SKM-1 (cell line): ENCODE measurements around the gene CACNA1C.

ENCODE experiments used
- DNase-seq: peaks from one replicate; lab custom pipeline; 2025; ENCODE audit not compliant: unreplicated experiment; lab: John Stamatoyannopoulos, UW

The CACNA1C gene

DNA sequence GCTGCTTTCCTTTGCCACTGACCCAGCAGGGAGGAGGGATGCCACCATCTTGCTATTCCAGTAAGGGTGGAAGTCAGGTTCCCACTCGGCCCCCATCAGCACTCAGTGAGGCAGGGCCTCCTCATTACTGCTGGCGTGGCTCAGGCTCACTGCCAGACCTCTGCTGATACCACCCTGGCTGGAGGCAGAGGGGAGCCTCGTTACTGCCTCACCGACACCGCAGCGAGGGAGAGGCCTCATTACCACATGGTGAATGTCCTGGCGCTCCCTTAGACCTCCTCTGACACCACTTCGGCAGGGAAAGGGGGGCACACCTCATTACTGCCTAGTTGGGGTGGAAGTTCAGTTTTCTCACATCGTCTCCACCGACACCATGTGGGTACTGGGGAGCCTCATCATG, 354.1 kb downstream of the CACNA1C start:
- no peak for DNase-seq

DNA sequence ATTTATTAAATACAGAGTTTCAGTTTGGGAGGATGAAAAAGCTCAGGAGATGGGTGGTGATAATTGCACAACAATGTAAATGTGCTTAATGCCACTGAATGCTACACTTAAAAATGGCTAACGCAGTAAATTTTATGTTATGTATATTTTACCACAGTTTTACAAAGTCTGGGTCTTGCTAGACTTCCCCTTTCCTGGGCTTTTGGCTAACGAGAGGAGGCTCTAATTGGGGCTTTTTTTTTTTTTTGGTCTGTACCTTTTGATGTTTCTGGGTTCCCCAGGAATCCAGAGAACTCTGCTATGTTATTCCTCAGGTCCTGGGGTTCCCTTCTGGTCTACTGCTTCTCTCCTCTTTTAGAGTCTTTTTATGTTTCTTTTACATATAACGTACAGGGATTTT, 355.5 kb downstream of the CACNA1C start:
- no peak for DNase-seq

DNA sequence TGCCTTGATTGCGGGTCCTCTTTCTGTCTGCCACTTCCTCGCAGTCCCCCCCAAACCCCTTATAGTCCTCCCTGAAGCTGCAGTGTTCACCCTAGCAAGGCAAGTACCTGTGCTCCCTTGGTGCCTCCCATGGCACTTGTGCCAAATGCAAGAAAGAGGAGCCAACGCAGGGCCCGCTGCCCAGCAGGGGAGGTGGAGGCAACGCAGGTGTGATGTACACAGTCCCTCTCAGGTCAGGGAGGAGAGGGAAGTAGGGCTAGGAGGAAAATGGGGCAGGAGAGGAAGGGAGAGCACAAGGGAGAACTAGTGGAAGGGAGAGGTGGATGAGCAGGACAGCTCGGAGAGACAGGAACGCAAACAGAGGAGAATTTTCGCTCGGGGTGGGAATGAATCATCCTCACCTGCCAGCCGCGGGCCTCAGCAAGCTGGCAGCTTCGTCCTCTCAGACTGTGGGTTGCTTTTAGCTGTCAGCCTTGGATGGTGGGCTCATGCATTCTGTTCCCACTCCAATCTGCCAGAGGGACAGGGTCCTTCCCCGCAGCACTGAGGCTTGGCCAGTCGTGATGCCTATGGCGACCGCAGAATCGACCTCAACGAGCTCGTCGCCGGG, 357.0 kb downstream of the CACNA1C start:
- DNase-seq = no peak

DNA sequence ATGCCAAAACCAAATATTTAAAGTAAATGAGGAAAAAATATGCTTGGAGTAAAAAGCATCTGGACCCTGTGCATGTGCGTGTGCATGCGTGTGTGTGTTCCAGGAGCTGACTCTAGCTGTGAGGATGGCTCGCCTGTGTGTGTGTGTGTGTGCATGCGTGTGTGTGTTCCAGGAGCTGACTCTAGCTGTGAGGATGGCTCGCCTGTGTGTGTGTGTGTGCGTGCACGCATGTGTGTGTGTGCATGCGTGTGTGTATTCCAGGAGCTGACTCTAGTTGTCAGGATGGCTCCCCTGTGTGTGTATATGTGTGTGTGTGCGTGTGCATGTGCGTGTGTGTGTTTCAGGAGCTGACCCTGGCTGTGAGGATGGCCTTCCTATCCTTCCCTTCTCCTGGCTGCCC, 357.7 kb downstream of the CACNA1C start:
- DNase-seq = no peak

DNA sequence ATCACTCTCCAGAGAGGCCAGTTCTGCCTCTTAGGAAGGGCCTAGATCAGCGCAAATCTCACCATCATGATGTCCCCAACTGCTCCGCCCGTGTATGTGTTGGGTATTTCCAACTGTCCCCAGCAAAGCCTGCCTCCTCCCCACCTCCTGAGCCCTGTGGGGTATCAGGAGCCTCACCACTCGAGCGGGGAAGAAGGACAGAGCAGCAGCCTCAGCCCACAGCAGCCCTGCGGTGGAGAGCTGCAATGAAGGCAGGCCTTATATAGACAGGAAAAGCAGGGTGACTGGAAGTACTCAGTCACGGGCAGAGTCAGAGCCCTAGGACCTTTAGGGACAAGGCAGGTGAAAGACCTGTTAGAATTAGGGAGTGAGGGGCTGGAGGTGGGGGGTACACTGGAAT, 358.2 kb downstream of the CACNA1C start:
- no peak for DNase-seq

DNA sequence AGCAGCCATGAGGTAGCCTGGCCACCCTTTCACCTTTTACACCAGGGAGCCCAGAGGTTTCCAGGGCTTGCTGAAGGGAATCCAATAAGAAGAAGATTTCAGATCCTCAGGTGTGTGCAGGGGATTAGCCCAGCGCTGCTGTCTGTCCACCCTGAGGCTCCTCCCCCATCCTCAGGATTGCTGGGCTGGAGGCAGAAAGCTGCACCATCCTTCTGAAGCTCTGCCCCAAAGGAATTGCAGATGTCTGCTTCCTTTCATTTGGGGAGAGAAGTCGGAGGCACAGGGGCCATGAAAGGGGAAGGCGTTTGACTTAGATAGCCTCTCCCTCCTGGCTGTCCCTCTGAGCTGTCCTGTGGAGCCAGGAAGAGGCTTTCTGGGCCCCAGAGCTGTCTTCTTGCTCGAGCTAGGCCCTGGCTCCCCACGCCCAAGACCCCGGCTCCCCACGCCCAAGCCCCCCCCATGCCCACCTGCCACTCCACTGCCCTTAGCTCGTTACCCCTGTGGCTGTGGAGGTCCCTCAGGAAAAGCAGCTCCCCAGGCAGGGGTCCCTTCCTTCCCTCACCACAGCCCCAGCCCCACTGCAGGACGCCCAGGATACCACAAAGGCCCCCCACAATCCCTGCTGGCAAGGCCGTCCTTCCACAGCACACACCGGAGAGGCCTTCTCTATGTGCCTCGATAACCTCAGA, 359.0 kb downstream of the CACNA1C start:
- no peak for DNase-seq

DNA sequence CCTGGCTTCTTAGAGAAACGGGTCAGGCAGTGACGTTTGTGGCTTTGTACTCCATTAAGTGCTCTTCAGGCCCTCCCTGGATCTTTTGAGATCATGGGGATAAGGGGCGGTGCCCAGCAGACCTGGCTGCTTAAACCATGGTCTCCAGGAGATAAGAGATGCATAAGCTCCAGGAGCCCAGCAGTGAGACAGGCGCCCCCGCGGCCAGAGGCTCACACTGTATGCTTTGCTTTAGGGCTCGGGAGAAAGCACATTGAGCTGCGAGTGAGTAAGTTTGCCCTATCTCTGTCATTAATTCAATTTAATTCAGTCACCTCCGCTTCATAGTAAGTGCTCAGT, 359.5 kb downstream of the CACNA1C start:
- DNase-seq = no peak

DNA sequence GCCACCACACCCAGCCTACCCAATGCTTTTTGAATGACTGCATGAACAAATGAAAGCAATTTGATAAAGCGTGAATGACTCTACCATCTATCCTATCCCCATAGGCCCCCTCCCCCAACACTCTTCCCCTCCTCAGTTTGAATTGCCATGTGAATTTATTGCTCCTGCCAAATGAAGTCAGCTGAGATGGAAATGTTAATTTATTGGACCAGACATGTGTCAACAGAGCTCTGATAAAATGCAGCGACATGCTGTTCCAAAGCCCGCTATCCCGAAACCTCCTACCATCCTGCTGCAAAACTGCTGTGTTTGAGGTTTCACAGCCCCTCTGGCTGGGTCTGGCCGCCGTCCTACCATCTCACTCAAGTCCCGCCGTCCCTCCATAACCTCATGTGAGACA, 360.5 kb downstream of the CACNA1C start:
- DNase-seq = no peak

DNA sequence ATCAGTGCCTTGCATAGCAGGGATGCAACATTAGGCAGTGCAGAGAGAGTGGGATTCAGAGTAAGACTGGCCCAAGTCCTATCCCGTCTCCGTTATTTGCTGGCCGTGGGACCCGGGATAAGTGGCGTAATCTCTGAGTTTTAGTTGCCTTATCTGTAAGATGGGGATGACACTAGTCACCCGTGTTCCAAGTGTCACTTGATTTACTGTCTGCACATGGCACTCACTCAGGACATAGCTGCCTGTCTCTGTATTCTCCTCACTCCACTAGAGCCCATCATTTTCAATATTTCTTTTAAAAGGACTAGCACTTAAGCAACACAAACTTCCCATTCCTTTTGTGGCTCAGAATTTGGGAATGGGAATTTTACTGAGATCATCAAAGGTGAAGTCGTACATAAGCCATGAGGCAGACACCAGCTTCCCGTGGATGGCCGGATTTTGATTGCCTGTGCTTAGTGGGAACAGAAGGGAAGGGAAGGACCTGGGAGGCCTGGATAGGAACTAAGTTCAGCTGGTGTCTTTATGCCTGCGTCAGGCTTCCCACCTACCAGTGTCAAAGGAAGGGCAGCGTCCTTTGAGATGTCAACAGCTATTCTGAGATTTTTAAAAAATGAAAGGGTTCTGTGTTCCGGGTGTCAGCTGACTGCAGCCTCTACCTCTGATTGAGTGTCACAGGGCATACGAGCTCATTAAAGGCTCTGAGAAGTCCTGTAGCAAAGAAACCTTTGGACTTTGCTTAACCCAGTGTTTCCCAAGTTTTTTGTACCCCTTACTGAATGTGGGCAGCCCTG, 361.4 kb downstream of the CACNA1C start:
- DNase-seq = no peak

DNA sequence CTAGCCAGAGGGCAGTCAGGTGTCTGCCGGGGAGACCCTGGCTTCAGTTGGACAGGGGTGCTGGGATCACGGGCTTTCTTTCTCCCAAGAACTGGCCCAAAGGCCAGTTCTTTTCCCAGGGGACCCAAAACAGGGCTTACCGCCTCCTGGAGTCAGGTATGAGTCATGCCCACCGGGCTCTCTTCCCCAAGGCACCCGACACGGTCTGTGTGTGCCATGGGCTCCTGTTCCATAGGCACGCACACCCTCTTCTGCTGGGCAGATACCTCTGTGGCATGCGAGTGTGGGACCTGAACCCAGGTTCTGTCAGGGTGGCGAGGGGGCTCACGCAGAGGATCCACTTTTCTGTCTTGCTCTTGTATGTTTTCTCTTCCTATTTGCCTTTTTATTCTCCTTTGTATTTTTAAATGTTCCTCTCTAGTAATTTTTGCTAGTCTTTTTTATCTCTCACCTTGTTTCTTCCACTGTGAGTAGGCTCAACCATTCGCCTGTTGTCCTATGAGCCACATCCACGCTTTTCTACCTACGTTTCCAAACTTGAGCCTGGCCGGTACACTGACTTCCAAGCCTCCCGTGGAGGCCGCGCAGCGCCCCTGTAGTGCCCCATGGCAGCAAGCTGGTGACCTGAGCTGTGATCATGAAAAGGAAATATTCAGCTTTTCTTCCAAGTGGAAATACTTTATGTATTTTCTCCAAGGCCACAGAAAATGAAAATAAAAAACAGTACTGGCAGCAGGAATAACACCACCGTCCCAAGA, 362.2 kb downstream of the CACNA1C start:
- DNase-seq = no peak

DNA sequence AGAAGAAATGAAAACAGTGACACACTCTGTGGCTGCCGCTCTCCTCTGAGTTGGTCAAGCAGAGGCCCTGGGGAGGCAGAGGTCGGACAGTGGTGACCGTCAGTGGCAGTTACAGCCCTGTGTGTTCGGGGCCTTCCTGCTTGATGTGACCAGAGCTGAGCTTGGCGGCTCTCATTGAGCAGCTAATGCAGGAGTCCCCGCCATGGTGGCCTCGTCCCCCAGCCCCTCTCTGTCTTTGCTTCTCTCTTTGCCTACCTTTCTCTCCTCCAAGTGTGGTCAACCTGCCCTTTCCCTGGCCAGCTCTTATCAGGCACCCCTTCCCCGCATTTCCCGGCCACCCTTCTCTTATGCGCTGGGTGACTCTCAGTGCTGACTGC, 362.8 kb downstream of the CACNA1C start:
- no peak for DNase-seq

DNA sequence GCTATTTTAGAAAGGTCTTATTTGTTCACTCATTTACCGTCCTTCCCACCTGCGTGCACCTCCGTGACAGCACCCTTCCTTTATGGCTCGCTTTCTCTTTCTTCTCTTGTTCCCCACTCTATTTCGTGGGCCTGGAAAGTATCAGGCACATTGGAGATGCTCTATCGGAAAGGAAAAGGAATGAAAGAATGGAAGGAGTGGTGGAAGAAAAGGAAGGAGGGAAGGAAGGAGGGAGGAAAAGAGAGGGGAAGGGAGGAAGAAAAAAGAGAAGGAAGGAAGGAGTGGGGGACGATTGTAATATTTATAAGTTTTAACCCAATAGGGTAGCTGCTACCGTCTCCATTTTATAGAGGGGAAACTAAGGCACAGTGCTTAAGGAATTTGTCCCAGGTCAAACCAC, 363.4 kb downstream of the CACNA1C start:
- no peak for DNase-seq

DNA sequence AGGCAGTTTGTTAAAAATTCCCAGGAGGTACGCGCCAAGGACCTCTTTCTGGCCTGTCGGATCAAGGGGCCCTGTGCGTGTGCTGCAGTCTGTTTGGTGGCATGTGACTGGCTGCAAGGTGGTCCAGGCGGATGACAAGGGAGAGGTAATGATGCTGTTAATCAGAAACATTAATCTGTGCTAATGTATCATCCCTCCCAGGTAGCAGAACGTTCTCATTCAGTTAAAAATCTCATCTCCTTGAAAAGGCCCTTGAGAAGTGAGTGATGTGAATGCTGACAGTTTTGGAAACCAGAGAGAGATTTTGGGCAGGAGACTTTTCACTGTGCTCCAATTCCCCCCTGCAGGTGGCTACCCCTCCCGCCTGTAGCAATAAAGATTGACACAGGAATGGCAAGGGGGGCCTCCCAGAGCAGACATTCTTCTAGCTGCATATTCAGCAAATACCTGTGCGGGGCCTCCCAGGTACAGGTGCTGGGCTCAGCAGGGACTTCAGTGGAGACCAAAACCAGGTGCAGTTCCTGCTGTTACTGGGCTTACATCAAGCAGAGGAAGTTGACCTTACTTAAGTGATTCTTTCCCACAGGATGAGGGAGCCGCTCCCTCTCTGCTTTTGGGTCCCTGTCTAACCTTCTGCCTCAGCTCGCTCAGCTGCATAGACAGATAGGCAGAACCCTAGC, 364.8 kb downstream of the CACNA1C start:
- no peak for DNase-seq

DNA sequence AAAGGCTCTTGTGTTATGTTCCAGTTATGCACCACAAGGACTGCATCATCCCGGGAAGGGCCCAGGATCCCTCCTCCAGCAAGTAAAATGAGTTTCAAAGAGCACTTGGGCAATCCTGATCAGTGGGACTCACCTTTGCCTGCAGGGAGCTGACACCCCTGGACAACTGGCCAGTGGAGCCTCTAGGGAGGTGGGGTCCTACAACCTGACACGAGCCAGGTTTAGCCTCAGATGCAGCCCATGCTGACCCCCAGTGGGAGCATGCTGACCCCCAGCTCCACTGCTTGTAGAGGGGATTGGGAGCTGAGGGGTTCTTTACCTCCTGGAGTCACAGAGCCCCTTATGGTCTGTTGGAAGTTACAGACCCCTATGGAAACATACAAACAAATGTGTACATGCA, 365.8 kb downstream of the CACNA1C start:
- no peak for DNase-seq

DNA sequence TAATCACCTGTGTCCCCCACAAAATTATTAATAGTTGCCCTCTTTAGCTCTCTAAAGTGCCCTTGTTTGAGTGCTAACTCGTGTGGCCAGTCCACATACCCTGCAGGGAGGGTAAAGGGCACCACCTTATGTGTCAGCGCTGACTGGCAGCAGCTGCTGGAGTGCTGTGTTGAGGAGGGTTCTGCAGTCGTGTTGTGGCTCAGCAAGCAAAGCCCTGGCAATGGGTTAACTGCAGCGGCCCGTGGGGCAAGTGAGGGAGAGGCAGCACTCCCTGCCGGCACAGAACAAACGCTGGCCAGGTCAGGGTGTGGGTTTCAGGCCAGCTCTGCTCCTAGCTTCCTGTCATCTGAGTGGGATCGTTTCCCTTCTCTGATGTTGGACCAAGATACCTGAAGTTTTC, 369.8 kb downstream of the CACNA1C start:
- no peak for DNase-seq

DNA sequence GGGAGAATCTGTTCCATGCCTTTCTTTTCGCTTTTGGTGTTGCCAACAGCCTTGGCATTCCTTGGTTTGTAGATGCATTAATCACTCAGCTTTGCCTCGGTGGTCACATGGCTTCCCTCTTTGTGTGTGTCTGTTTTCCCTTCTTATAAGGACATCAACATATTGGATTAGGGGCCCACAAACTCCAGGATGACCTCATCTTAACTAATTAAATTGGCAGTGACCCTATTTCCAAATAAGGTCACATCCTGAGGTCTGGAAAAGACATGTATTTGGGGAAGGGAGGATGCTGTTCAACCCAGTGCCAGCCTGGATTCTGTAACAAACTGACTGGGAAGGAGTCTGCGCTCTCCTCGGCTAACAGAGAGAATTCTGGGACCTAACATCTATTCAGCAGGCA, 376.2 kb downstream of the CACNA1C start:
- DNase-seq = no peak

DNA sequence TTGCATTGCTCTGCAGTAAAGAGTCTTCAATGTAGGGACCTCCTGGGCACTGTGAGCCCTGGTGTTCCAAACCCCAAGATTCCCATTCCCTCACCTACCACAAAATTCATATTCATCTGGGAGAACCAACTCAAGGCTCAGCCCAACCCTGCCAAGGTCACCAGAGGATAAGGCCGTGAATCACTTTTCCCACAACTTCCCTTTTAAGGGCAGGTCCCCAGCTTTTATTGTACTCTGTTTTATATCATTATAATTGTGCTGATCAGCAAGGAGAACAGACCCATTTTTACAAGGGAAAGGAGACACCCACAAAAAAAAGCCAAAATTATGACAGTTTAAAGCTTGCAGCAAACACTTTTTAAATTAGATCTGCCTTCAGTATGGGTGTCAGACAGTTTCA, 379.0 kb downstream of the CACNA1C start:
- DNase-seq = no peak

DNA sequence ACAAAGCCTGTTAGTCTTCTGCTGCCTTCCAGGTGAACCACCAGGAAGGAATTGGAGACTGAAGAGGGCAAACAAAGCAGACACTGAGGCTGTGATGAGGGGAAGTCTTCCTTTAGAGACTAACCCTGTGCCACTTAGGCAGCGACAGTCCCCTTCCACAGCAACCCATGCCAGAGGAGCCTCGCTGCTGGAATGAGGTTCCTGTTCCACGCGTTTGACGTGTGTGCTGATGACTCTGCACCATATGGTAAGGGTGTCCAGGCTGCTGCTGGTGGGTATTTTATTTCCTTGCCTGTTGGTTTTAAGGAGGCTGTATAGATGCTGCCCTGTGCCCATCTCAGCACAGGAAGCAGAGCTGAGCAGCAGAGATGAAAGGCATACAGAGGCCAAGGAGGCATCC, 380.1 kb downstream of the CACNA1C start:
- DNase-seq = no peak

DNA sequence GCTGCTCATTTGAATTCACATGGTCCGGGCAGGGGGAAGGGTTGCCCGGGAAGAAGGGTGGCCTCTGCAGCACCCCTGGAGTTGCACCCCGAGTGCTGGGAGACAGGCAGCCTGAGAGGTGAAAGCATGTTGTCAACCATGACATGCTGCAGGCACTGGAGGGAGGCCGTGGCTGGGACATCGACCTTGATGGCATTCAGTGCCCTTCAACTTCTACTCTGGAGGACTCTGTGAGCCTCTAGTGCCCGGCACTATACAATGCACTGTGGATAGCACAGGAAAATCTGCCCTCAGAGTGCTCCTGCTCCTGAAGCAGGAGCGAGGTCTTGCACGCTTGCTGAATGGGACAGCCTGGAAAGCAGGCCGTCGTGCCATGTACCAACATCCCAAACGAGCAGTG, 382.7 kb downstream of the CACNA1C start:
- DNase-seq = no peak

DNA sequence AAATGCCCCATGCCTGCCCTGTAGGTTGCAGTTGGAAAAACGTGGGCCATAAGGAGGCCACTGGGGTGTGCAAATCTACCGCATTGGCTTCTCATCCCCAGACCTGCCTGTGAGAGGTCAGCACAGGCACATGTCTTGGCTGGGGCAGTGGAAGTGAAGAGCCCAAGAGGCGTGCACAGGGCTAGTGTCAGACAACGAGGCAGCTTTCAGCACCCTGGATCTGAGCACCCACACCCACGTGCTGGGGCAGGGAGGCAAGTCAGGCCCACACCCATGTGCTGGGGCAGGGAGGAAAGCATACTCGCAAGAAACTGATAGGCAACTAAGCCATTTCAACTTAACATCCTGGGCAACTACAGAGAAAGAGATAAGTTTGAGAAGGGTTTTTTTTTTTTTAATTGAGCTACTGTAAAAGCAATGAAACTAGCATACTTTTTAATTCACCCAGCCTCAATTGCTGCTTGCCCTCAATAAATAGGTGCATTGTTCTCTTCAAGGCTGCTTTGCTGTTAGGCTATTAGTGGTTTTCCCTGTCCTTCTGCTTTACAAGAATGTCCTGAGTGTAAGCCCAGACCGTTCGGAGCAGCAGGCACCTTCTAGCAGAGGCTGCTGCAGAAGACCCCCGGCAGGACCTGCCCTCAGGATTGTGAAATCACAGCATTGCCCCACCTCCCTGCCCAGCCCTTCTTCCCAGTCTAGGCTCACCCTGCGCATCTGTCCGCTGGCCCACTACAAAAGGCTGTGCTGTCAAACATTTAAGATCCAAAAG, 386.7 kb downstream of the CACNA1C start:
- DNase-seq = no peak

DNA sequence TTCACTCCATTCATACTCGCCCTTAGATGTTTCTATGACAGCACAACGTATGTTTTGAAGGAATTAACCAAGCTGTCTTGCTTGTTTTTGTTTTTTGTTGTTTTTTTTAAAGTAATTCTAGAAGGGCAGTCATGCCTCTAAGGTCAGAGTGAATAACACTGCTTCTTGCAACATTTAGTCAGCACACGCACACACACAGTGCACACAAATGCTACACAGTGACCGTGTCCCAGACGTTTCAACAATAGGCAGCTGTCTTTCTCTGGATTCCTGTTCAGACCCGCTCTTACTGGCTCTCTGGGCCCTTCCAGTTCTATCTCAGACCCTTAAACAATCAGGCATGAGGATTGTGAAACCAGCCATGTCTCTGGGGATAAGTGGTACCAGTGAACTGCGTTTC, 391.0 kb downstream of the CACNA1C start:
- no peak for DNase-seq
